AG09309 (cell line): Measurements from ENCODE around the gene RALB.

Source experiments
- DNase-seq: peaks from one replicate; pipeline ENCODE4 v3.0.0-alpha.2; 2010; ENCODE audit warnings: low read depth
- H3K4me3 ChIP-seq: 2 replicates; pipeline ENCODE4 v1.5.1; 2011; ENCODE audit warnings: mild to moderate bottlenecking, low read depth, low read length, moderate library complexity; ENCODE audit not compliant: control insufficient read depth
- CTCF ChIP-seq: IDR thresholded peaks from 2 replicates; pipeline ENCODE4 v1.5.1; 2011; ENCODE audit warnings: mild to moderate bottlenecking, low read depth, low read length, inconsistent platforms; ENCODE audit not compliant: insufficient read depth, control insufficient read depth; ENCODE audit errors: missing control alignments

RALB gene

GRCh38 chr2:120225549-120226065 is 27.0 kb upstream of the RALB start:
- DNase-seq, result no peak
- no peak for TF ChIP-seq CTCF
- no peak overlapping the region for H3K4me3 ChIP-seq

DNA sequence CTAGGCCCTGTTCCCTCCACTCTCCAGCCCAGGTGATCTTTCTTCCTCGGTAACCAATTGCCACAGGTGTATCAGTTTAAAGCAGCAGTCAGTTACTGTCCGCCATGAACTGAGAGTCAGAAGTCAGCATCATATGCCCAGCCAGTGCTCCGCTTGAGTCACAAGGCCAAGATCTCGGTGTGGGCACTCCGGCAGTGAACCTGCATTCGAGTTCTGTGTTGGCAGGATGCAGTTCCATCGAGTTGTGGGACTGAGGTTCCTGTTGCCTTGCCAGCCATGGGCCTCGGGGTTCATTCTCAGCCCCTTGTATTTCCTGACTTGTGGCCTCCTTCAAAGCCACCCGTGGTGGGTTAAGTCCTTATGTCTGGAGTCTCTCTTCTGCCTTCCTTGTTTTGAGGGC is 26.3 kb upstream of the RALB start:
- no peak for DNase-seq
- H3K4me3 ChIP-seq, result no peak overlapping the region
- TF ChIP-seq CTCF, result no peak

- no peak for TF ChIP-seq CTCF
- no peak for DNase-seq
- H3K4me3 ChIP-seq, result no peak overlapping the region
Measured at GRCh38 chr2:120227111-120227991, 25.3 kb upstream of the RALB start.

DNA sequence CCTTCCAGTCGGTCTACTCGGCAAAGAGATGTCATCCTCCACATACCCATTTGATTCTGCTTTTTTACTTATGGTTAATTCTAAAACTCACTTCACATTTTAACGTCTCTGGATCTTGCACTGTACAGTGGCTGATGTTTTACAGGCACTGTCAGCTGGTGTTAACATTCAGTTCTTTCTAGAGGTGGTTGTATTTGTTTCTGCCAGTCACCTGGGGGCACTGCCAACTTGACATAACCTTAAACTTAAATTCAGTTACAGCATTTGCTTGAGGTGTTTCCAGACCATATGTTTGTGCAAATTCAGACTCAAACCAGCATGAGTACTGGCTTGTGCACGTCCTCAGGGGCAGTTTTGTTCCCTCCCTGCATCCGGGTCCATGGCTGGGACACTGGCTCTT is 24.1 kb upstream of the RALB start:
- no peak overlapping the region for H3K4me3 ChIP-seq
- DNase-seq, result no peak
- TF ChIP-seq CTCF, result no peak

- no peak for DNase-seq
- TF ChIP-seq CTCF, result no peak
- H3K4me3 ChIP-seq, result no peak overlapping the region
Measured at GRCh38 chr2:120229341-120229740, 23.3 kb upstream of the RALB start.

DNA sequence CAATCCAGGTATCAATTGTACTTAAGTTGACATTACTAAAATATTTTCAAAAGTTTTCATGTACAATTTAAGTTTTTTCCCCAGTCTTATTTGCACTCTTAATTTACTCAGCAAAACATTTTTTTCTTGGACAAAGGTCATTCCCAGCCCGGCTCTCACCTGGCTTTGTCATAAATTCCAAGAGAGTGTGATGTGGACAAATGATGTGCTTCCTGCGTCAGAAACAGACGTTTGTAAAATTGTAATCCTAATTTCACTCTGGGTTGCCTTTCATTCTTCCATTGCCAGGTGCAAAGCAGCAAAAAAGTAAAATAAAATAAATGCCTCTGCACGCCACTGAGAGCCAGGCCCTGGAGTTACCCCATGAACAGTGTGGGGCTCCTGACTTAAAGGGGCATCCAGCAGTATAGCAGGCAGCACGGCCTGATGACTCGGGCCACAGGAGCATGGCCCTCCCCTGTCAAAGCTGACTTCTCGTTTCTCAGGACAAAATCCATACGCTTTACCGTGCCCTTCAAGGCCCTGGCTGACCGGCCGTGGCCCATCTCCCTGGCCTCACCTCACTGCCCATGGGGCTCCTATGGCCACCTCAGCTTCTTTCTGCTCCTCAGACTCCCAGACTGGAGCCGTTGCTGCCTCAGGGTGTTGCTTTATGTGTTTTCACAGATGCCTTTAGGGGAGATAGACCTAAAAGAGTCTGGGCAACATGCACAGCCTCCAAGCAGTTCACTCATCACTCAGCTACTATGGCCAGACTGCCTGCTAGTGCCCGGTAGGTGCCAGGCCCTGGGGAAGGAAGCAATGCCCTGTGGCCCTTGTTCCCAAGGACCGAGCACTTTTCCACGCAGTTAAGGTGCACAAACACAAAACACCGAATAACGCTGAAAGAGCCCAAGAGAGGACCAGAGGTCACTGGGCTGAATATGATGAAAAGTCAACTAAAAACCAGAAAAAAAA is 21.9 kb upstream of the RALB start:
- H3K4me3 ChIP-seq, result no peak overlapping the region
- no peak for DNase-seq
- TF ChIP-seq CTCF, result no peak
